KMS-11 (cell line): ENCODE results near the gene TMEM132A.

Source experiments
- H2AFZ ChIP-seq: fragments of 200-600 bp; sonication (generic); 2 replicates; pipeline ENCODE4 v1.6.1; 2016; ENCODE audit warnings: antibody characterized with exemption, mixed run types, low read depth
- H3K27ac ChIP-seq: fragments of 200-600 bp; sonication (generic); 2 replicates; pipeline ENCODE4 v1.6.1; 2016; ENCODE audit warnings: mild to moderate bottlenecking, mixed run types
- H3K27me3 ChIP-seq: fragments of 200-600 bp; sonication (generic); 2 replicates; pipeline ENCODE4 v1.6.1; 2017; ENCODE audit warnings: mild to moderate bottlenecking, low read depth, mixed run types, moderate library complexity; ENCODE audit not compliant: insufficient read depth
- H3K36me3 ChIP-seq: fragments of 200-600 bp; sonication (generic); 2 replicates; pipeline ENCODE4 v1.6.1; 2017; ENCODE audit warnings: mild to moderate bottlenecking, mixed run types; ENCODE audit not compliant: insufficient read depth
- H3K4me1 ChIP-seq: fragments of 200-600 bp; sonication (generic); 2 replicates; pipeline ENCODE4 v1.6.1; 2016; ENCODE audit warnings: mild to moderate bottlenecking, low read depth, mixed run types; ENCODE audit not compliant: poor library complexity, severe bottlenecking
- H3K4me2 ChIP-seq: fragments of 200-600 bp; sonication (generic); 2 replicates; pipeline ENCODE4 v1.7.0; 2016; ENCODE audit warnings: mild to moderate bottlenecking, mixed run types
- H3K4me3 ChIP-seq: fragments of 200-600 bp; sonication (generic); IDR thresholded peaks from 2 replicates; pipeline ENCODE4 v1.6.1; 2017; ENCODE audit warnings: low read depth, low read length, mixed read lengths; ENCODE audit not compliant: insufficient read depth
- H3K79me2 ChIP-seq: fragments of 200-600 bp; sonication (generic); 2 replicates; pipeline ENCODE4 v1.6.1; 2016; ENCODE audit warnings: low read depth, mixed run types; ENCODE audit not compliant: insufficient read depth
- H3K9ac ChIP-seq: fragments of 200-600 bp; sonication (generic); 2 replicates; pipeline ENCODE4 v1.6.1; 2016; ENCODE audit warnings: mild to moderate bottlenecking, mixed run types
- H4K20me1 ChIP-seq: fragments of 200-600 bp; sonication (generic); 2 replicates; pipeline ENCODE4 v1.6.1; 2016; ENCODE audit warnings: mild to moderate bottlenecking, mixed run types; ENCODE audit not compliant: insufficient read depth
- TF ChIP-seq, protein P1 (sequence below): fragments of 200-600 bp; sonication (generic); conservative IDR thresholded peaks from 2 replicates; pipeline ENCODE4 v1.6.1; 2017; ENCODE audit warnings: low read depth, mild to moderate bottlenecking, antibody characterized with exemption, low read length, moderate library complexity, mixed read lengths

TMEM132A gene

DNA sequence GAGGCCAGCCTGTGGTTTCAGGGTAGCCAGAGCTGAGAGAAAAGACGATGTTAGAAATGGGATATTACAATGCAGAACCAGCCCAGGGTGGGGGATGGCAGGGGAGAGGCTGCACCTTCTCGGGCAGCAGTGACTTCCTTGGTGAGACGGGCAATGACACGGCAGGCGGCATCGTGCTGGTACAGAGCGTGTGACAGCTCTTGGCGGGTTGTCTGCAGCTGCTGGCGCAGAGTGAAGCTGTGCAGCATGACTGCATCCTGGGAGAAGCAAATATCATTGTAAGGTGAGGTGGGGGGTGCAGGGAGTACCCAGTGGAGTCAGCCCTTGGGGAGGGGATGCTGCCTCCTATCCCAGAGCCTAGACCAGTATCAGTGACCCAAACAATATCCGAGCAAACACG, 21.6 kb upstream of the TMEM132A start:
- no peak overlapping the region for H3K4me3 ChIP-seq
- H3K9ac ChIP-seq: no peak overlapping the region
- TF ChIP-seq, protein P1, sequence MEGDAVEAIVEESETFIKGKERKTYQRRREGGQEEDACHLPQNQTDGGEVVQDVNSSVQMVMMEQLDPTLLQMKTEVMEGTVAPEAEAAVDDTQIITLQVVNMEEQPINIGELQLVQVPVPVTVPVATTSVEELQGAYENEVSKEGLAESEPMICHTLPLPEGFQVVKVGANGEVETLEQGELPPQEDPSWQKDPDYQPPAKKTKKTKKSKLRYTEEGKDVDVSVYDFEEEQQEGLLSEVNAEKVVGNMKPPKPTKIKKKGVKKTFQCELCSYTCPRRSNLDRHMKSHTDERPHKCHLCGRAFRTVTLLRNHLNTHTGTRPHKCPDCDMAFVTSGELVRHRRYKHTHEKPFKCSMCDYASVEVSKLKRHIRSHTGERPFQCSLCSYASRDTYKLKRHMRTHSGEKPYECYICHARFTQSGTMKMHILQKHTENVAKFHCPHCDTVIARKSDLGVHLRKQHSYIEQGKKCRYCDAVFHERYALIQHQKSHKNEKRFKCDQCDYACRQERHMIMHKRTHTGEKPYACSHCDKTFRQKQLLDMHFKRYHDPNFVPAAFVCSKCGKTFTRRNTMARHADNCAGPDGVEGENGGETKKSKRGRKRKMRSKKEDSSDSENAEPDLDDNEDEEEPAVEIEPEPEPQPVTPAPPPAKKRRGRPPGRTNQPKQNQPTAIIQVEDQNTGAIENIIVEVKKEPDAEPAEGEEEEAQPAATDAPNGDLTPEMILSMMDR: no peak
- H3K27ac ChIP-seq: no peak overlapping the region
- no peak overlapping the region for H2AFZ ChIP-seq
- H4K20me1 ChIP-seq: 0 out of 2 replicates have a peak, but pooled peaks cover 6% of the 10 kb centered on the region
- H3K4me1 ChIP-seq: peaks cover 31% of the 10 kb centered on the region
- peaks cover 3% of the 10 kb centered on the region; the same call in 1 of the 2 replicates for H3K36me3 ChIP-seq
- H3K79me2 ChIP-seq: peaks cover 41% of the 10 kb centered on the region
- no peak overlapping the region for H3K4me2 ChIP-seq
- H3K27me3 ChIP-seq: no peaks in the 10 kb centered on the region

DNA sequence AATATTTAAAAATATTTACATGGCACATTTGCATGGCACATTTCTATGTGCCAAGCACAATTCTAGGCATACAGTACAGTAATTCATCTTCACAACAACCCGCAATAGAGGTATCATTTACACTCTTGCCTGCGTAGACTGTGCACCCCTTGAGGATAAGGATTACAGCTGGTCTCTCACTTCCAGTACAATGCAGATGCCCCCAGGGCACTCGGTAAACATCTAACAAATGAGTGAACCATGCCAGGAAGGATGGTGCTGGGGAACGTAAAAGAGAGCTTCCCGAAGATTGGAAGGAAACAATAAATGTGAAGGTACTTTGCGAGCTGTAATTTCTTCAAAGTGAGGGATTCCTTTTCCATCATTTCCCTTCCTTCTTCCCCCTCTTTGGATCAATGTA, 19.2 kb upstream of the TMEM132A start:
- Histone ChIP-seq H3K79me2 (peaks cover 41% of the 10 kb centered on the region), H3K4me3 (peak overlapping the region; percentile 3), H2AFZ (no peak overlapping the region), H3K9ac (peak overlapping the region; percentile 86; the same call in 1 of the 2 replicates), H3K4me2 (peak overlapping the region; percentile 97), H3K36me3 (no peaks in the 10 kb centered on the region), H4K20me1 (0 out of 2 replicates have a peak, but pooled peaks cover 6% of the 10 kb centered on the region), H3K4me1 (peaks cover 38% of the 10 kb centered on the region), H3K27me3 (no peaks in the 10 kb centered on the region), H3K27ac (no peak overlapping the region)
- TF ChIP-seq, protein P1: no peak

DNA sequence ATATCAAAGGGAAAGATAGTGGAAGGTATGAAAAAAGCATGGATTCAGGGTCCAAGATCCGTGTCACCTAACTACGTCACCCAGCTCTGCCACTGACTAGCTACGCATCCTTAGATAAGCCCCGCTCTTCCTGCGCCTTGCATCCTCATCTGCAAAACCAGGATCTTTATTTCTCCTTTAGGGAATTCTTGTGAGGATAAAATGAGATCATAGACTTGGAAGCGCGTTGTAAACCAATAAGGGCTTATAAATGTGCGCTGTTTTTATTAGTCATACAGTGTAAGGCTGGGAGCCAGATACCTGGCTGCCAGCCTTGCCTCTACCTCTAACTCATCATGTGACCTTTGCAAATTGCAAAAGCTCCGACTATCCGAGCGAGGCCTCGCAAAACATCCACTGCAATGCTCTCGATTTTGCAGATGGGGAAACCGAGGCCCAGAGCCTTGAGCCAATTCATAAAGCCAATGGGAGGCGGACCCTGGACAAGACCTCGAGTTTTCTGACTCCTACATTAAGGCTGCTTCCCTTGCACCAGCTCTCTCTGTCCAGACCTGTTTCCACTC, 18.6 kb upstream of the TMEM132A start:
- Histone ChIP-seq H3K9ac (peak overlapping the region; percentile 86), H3K4me2 (peak overlapping the region; percentile 97), H4K20me1 (0 out of 2 replicates have a peak, but pooled peaks cover 6% of the 10 kb centered on the region), H3K36me3 (no peaks in the 10 kb centered on the region), H2AFZ (peak overlapping the region; percentile 63), H3K27me3 (no peaks in the 10 kb centered on the region), H3K4me3 (peak overlapping the region; percentile 14), H3K4me1 (peaks cover 44% of the 10 kb centered on the region), H3K27ac (peak overlapping the region; percentile 84), H3K79me2 (peaks cover 41% of the 10 kb centered on the region)
- TF ChIP-seq, protein P1: no peak

DNA sequence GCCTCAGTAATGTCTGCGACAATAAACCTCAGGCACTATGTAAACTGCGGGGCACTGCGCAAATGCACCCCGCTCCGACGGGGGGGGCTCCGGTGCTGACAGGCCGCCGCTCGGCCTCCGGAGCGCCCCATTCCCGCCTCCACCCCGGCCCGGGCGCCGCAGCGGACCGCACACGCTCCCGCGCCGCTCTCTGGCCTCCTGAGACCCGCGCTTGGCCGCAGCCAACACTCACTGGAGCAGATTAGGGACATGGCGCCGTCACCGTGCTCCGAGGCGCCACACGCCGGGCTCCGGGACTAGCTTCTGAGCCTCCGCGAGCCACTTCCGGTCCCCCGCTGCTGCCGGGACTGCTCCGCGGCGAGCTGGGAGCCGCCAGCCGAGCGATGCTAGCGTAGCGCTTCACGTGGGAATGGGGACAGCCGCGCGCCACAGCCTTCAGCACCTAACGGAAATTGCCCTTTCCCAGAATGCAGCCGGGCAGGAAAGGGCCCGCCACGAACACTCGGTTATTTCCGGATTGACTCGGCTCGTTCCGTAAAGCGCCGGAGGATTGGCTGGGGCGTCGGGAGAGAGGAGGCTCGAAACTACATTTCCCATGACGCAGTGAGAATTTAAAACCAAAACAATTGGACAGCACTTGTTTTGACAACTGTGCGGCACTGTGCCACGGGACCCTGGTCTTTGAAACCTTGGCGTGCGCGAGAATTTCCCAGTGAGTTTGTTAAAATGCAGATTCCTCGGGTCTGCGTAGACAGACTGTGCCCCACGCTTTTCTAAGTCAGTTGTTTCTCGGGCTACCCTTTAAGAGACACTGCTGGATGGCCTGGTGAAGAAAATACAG, 17.9 kb upstream of the TMEM132A start, which contains the start of gene PRPF19:
TSS of gene PRPF19 (minus strand) at position 454 of the 841 bp plus-strand sequence. CDS start at position 251, 203 bp downstream.
- Histone ChIP-seq H2AFZ (peak within 1 kb of the TSS; percentile 63), H3K4me3 (peak within 1 kb of the TSS; percentile 14), H3K36me3 (no peaks in the 10 kb centered on the region), H3K79me2 (peaks cover 41% of the 10 kb centered on the region), H3K4me1 (peaks cover 51% of the 10 kb centered on the region), H3K9ac (peak within 1 kb of the TSS; percentile 86), H4K20me1 (0 out of 2 replicates have a peak, but pooled peaks cover 6% of the 10 kb centered on the region), H3K27me3 (no peaks in the 10 kb centered on the region), H3K27ac (peak within 1 kb of the TSS; percentile 84), H3K4me2 (peak within 1 kb of the TSS; percentile 97)
- TF ChIP-seq, protein P1: 0 out of 2 replicates have a peak, but pooled peaks have one; percentile 13
